HEK293 (cell line): Measurements from ENCODE around the gene CD28.
A peak's percentile ranks its signal among the peaks of the same experiment; 100 is the strongest.

Experiments used
- CTCF ChIA-PET: fragments of 350-600 bp; formaldehyde crosslinking; extraction: SDS; loops from one replicate; lab custom pipeline; 2021; ENCODE audit warnings: antibody characterized with exemption; lab: Yijun Ruan, JAX
- POLR2A ChIA-PET: fragments of 300-600 bp; formaldehyde crosslinking; extraction: SDS; loops from one replicate; lab custom pipeline; 2020; ENCODE audit warnings: antibody characterized with exemption, inconsistent platforms; lab: Yijun Ruan, JAX
- H3K27ac ChIP-seq: fragments of 200-500 bp; sonication (Bioruptor generic); 2 replicates; pipeline ENCODE4 v1.5.1; 2014; ENCODE audit warnings: low read depth, low read length, control low read depth, inconsistent platforms; ENCODE audit errors: extremely low read depth
- H3K36me3 ChIP-seq, 2 experiments: fragments of 200-500 bp in 1 of 2; sonication (Bioruptor generic) in 1 of 2; 1 replicate in 1 of 2; 2 replicates in 1 of 2; pipeline ENCODE4 v1.5.1; 2014 to 2017; ENCODE audit warnings: inconsistent platforms in 2 of 2, low read length in 2 of 2; ENCODE audit not compliant: control insufficient read depth in 2 of 2, insufficient read depth in 1 of 2
- H3K4me1 ChIP-seq: fragments of 200-500 bp; sonication (Bioruptor generic); 2 replicates; pipeline ENCODE4 v1.5.1; 2014; ENCODE audit warnings: mild to moderate bottlenecking, low read length, inconsistent platforms; ENCODE audit not compliant: control insufficient read depth, insufficient read depth
- H3K4me3 ChIP-seq: 2 replicates; pipeline ENCODE4 v1.5.1; 2011; ENCODE audit warnings: low read depth, mild to moderate bottlenecking, control low read depth, low read length, moderate library complexity
- H3K9me3 ChIP-seq: fragments of 200-500 bp; sonication (Bioruptor generic); 2 replicates; pipeline ENCODE4 v1.5.1; 2014; ENCODE audit warnings: low read depth, low read length, inconsistent platforms; ENCODE audit not compliant: control insufficient read depth, insufficient read depth
- SETDB1 ChIP-seq: IDR thresholded peaks from one replicate; pipeline ENCODE4 v1.6.1; 2017; ENCODE audit warnings: mild to moderate bottlenecking, low read length, moderate library complexity, mixed read lengths; ENCODE audit not compliant: insufficient read length
- ZFP37 ChIP-seq: fragments of 450-650 bp; formaldehyde crosslinking; IDR thresholded peaks from 2 replicates; pipeline ENCODE4 v1.5.1; 2016; ENCODE audit warnings: missing biosample characterization, missing genetic modification characterization
- ZNF132 ChIP-seq: fragments of 450-650 bp; formaldehyde crosslinking; IDR thresholded peaks from 2 replicates; pipeline ENCODE4 v1.5.1; 2017; ENCODE audit warnings: missing biosample characterization, missing genetic modification characterization, borderline replicate concordance
- ZNF621 ChIP-seq: fragments of 450-650 bp; formaldehyde crosslinking; IDR thresholded peaks from 2 replicates; pipeline ENCODE4 v1.5.1; 2017; ENCODE audit warnings: missing biosample characterization, missing genetic modification characterization

Gene CD28

DNA sequence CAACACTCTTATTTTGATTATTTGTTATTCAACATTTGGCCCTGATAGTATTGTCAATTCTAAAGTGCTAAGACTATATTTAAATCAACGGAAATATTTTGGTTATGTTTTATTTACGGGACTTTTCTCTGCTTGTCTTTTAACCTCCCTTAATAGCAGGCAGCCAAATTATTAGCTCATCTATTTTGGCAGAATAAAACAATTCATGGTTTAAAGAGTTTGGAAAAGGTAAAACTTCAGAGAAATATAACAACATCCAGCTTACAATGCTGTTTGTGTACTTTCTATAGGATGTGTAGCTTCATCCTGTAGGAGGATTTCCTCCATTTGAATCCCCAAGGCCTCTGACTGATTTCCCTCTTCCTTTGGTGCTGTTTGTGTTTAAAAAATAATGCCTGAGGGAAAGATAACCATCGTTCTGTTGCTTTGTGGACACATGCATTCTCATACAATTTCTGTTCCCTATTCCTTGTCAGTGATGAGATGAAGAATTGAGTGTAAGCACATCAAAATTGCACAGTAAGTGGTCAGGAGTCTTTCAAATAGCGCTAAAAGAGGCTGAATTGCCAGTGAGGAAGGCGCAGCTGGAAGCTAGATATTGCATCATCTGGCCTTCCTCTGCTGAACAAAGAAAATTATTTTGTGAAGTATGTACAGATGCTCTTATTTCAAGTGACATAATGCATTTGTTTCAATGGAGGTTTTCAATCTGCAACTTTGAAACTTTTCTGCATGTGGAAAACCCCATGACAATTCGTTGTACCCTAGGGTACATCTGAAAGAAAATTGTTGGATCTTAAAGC, 80.3 kb downstream of the CD28 start:
- TF ChIP-seq SETDB1 (peak; percentile 49), ZNF621 (tag by site-specific recombination) (no peak), ZFP37 (tag by site-specific recombination) (no peak)
- TF ChIP-seq, all 188 proteins: peak for 1
- Histone ChIP-seq H3K27ac (no peak overlapping the region), H3K9me3 (no peaks in the 10 kb centered on the region), H3K4me1 (no peaks in the 10 kb centered on the region), H3K36me3 (no peaks in the 10 kb centered on the region), H3K4me3 (no peak overlapping the region)
- ChIA-PET POLR2A (no interaction called here), CTCF (no interaction called here)

- H3K9me3 ChIP-seq: no peaks in the 10 kb centered on the region
- H3K27ac ChIP-seq: no peak overlapping the region
- H3K4me3 ChIP-seq: no peak overlapping the region
- no peak for TF ChIP-seq ZNF132 (tag by site-specific recombination)
- POLR2A ChIA-PET: no interaction called here
- H3K4me1 ChIP-seq: no peaks in the 10 kb centered on the region
- H3K36me3 ChIP-seq: no peaks in the 10 kb centered on the region
- CTCF ChIA-PET: interaction anchor here (0.6 kb wide), 1 partner anchor 20 kb away, joined by 5 read pairs; no protein-coding TSS in a partner anchor
These were observed 81.5 kb downstream of the CD28 start for GRCh38 chr2:203787979-203788378.
